Airway epithelial cell (primary cell): ENCODE data around the gene ERBIN. TPM values are rescaled to one million over a fixed set of nuclear protein-coding genes. Genes with fewer than 3 reads are reported as not detected.

Experiments
- total RNA-seq: library from RNA; depleted of rRNA; stranded (reverse); fragments of >200 nt; gene quantifications from 2 replicates; pipeline ENCODE4 v1.2.3, GENCODE V29; 2015

The ERBIN gene
- total RNA-seq = 32.5 and 34.7 TPM in 2 replicates

GRCh38 chr5:65926276-65926783 lies at the start of gene ERBIN:
ERBIN (plus strand) TSS chr5:65926575; CDS start chr5:65992719, 66,144 bp downstream.

Other genes starting within 250 kb of the ERBIN start
- 3.6 and 4.2 TPM in 2 replicates for gene SGTB, start 204.5 kb upstream of the ERBIN start, total RNA-seq
- 19.6 and 23.0 TPM in 2 replicates for gene NLN, start 204.4 kb upstream of the ERBIN start, total RNA-seq
- 18.8 and 20.1 TPM in 2 replicates for gene SREK1, start 217.7 kb downstream of the ERBIN start, total RNA-seq